Gastroesophageal sphincter (tissue), 2 donors: ENCODE results near the gene TPX2.

ENCODE experiments used
- EP300 ChIP-seq: sonication (generic); formaldehyde crosslinking; IDR thresholded peaks from one replicate; pipeline ENCODE4 v1.6.1; 2017; ENCODE audit warnings: antibody characterized with exemption, mild to moderate bottlenecking
- POLR2A ChIP-seq, 2 donors: fragments of 450-650 bp; IDR thresholded peaks; one replicate each; pipeline ENCODE4 v1.6.1; 2017; ENCODE audit warnings: antibody characterized with exemption in 2 of 2, mild to moderate bottlenecking in 2 of 2, moderate library complexity in 1 of 2

DNA sequence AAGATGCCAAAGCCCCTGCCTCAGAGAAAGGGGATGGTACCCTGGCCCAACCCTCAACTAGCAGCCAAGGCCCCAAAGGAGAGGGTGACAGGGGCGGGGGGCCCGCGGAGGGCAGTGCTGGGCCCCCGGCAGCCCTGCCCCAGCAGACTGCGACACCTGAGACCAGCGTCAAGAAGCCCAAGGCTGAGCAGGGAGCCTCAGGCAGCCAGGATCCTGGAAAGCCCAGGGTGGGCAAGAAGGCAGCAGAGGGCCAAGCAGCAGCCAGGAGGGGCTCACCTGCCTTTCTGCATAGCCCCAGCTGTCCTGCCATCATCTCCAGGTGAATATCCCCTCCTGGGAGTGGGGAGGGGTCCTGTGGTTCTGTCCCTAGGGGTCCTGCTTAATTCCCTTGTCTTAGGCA lies 81.1 kb downstream of the TPX2 start:
- no peak for TF ChIP-seq POLR2A (IDR thresholded peaks at IDR 0.05)
- no peak for TF ChIP-seq EP300
